ENCODE results near the gene RIC8B. TPM values are rescaled to one million over a fixed set of nuclear protein-coding genes. Genes with fewer than 3 reads are reported as not detected.

Gene RIC8B
- total and polyA plus RNA-seq, 2 of the 13 experiments (the other 11 are each of a cell fraction or from before 2014, with no cell fraction given) = 5.1 to 7.5 TPM

GRCh38 chr12:106855221-106855758, 80.8 kb downstream of the RIC8B start:
- intact Hi-C loops (cut with micrococcal nuclease; ENCODE audit: unreplicated experiment) = no loop called here
- peaks cover 55% of the 10 kb centered on the region for H3K4me1 ChIP-seq (ENCODE audit: insufficient read depth, low read length)
- ATAC-seq (peak; percentile 97), FAIRE-seq (peak; percentile 78), DNase-seq (ENCODE audit: low spot score) (peak; percentile 94)
- 3% methylated on average over 2 of the region's 2 CpGs for WGBS (ENCODE audit: low lambda C conversion rate)
- peak overlapping the region; percentile 43 for H2AFZ ChIP-seq (ENCODE audit: low read length)
- no peaks in the 10 kb centered on the region for H3K27me3 ChIP-seq (ENCODE audit: control insufficient read depth in 1 of 2, insufficient read depth in 2 of 2, low read length in 2 of 2)
- ChIA-PET POLR2A (interaction anchor here (1.1 to 1.4 kb wide), 5 partner anchors 81 to 497 kb away, joined by 3 to 9 read pairs (median 4); partner anchors contain the start of genes POLR3B, RIC8B and TMEM263), CTCF (ENCODE audit: low intra/inter-chr PET ratio, low total read pairs) (no interaction called here)
- peak overlapping the region in 1 of 3 experiments; percentile 31; a peak in 1 of 6 replicates for H3K4me3 ChIP-seq (replicated peaks in 1 of 3; ENCODE audit: insufficient read depth in 1 of 3, low read depth in 2 of 3, low read length in 3 of 3)
- no peaks in the 10 kb centered on the region for H3K9me3 ChIP-seq (ENCODE audit: low read length)
- H3K9ac ChIP-seq (ENCODE audit: insufficient read depth, low read depth, low read length) = peak overlapping the region; percentile 43
- peak overlapping the region; percentile 89 for H3K27ac ChIP-seq (ENCODE audit: extremely low read length, insufficient read depth, low read length)
- in situ Hi-C loops (cut with HindIII; ENCODE audit: extremely low pct_ligation_motif_present, low pct_unique_long_range_greater_than_20kb) = no loop called here
- H4K20me1 ChIP-seq (ENCODE audit: insufficient read depth, low read length) = no peaks in the 10 kb centered on the region
- H3K4me2 ChIP-seq (ENCODE audit: low read depth, low read length) = peak overlapping the region; percentile 78
- H3K79me2 ChIP-seq (ENCODE audit: insufficient read depth, low read length) = no peaks in the 10 kb centered on the region
- no TSS peak for BruUV-seq (replicated peaks)
- H3K36me3 ChIP-seq (replicated peaks in 1 of 2; ENCODE audit: control insufficient read depth in 1 of 2, insufficient read depth in 2 of 2, low read length in 2 of 2) = peaks cover 0 to 5% of the 10 kb centered on the region in 2 experiments; a peak in 2 of 5 replicates
- TF ChIP-seq ZSCAN30 (CRISPR knock-in tag; IDR thresholded peaks at IDR 0.05) (no peak), IRF1 (CRISPR knock-in tag; IDR thresholded peaks at IDR 0.05; ENCODE audit: low read depth) (no peak), ZNF547 (CRISPR knock-in tag; IDR thresholded peaks at IDR 0.05) (no peak), U2AF1 (optimal IDR thresholded peaks at IDR 0.05; ENCODE audit: low read depth, low read length) (no peak), HOXA3 (CRISPR knock-in tag; IDR thresholded peaks at IDR 0.05) (peak; percentile 33; the same call in 1 of the 2 replicates), SNRNP70 (IDR thresholded peaks at IDR 0.05; ENCODE audit: low read depth, low read length) (no peak), ZNF724P (CRISPR knock-in tag; IDR thresholded peaks at IDR 0.05; ENCODE audit: borderline replicate concordance) (no peak), CEBPB (IDR thresholded peaks at IDR 0.05; ENCODE audit: borderline replicate concordance, low read depth, low read length) (peak; percentile 88), SMAD9 (CRISPR knock-in tag; IDR thresholded peaks at IDR 0.05) (no peak), POLR2AphosphoS5 (IDR thresholded peaks at IDR 0.05; ENCODE audit: low read depth, low read length) (no peak), ZNF83 (CRISPR knock-in tag; IDR thresholded peaks at IDR 0.05; ENCODE audit: borderline replicate concordance) (no peak), ZNF605 (CRISPR knock-in tag; IDR thresholded peaks at IDR 0.05) (0 out of 2 replicates have a peak, but pooled peaks have one; percentile 18), MED8 (CRISPR knock-in tag; IDR thresholded peaks at IDR 0.05; ENCODE audit: insufficient replicate concordance) (no peak), ZNF142 (CRISPR knock-in tag; IDR thresholded peaks at IDR 0.05) (0 out of 2 replicates have a peak, but pooled peaks have one; percentile 55), ZNF264 (CRISPR knock-in tag; IDR thresholded peaks at IDR 0.05) (peak; percentile 58; the same call in 1 of the 2 replicates)
- TF ChIP-seq, protein P1, sequence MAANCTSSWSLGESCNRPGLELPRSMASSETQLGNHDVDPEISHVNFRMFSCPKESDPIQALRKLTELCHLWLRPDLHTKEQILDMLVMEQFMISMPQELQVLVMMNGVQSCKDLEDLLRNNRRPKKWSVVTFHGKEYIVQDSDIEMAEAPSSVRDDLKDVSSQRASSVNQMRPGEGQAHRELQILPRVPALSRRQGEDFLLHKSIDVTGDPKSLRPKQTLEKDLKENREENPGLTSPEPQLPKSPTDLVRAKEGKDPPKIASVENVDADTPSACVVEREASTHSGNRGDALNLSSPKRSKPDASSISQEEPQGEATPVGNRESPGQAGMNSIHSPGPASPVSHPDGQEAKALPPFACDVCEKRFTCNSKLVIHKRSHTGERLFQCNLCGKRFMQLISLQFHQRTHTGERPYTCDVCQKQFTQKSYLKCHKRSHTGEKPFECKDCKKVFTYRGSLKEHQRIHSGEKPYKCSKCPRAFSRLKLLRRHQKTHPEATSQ (CRISPR knock-in tag; IDR thresholded peaks at IDR 0.05; ENCODE audit: borderline replicate concordance) = no peak

Data from HepG2 (cell line).